GM23248 (cell line): ENCODE measurements around the gene DIO2. TPM values are rescaled to one million over a fixed set of nuclear protein-coding genes. Genes with fewer than 3 reads are reported as not detected.
A peak's percentile ranks its signal among the peaks of the same experiment; 100 is the strongest.

Experiments used
- DNase-seq: peaks from one replicate; pipeline ENCODE4 v3.0.0-alpha.2; 2015
- H2AFZ ChIP-seq: fragments of 200-600 bp; sonication (generic); 2 replicates; pipeline ENCODE4 v1.6.1; 2016; ENCODE audit warnings: antibody characterized with exemption
- H3F3A ChIP-seq: fragments of 200-600 bp; sonication (generic); 2 replicates; pipeline ENCODE4 v1.6.1; 2016; ENCODE audit warnings: mild to moderate bottlenecking, antibody characterized with exemption, mixed run types; ENCODE audit not compliant: insufficient read depth
- H3K27ac ChIP-seq: fragments of 200-600 bp; sonication (generic); 2 replicates; pipeline ENCODE4 v1.5.1; 2016; ENCODE audit warnings: mild to moderate bottlenecking
- H3K27me3 ChIP-seq: fragments of 200-600 bp; sonication (generic); replicated peaks from 2 replicates; pipeline ENCODE4 v1.6.1; 2016; ENCODE audit warnings: mild to moderate bottlenecking; ENCODE audit not compliant: insufficient read depth
- H3K36me3 ChIP-seq: fragments of 200-600 bp; sonication (generic); 2 replicates; pipeline ENCODE4 v1.6.1; 2016; ENCODE audit warnings: low read depth, mild to moderate bottlenecking
- H3K4me1 ChIP-seq: fragments of 200-600 bp; sonication (generic); 2 replicates; pipeline ENCODE4 v1.6.1; 2016; ENCODE audit warnings: mild to moderate bottlenecking; ENCODE audit not compliant: insufficient read depth
- H3K4me2 ChIP-seq: fragments of 200-600 bp; sonication (generic); one replicate; pipeline ENCODE4 v1.6.1; 2016; ENCODE audit warnings: mild to moderate bottlenecking; ENCODE audit not compliant: unreplicated experiment
- H3K4me3 ChIP-seq: fragments of 200-600 bp; sonication (generic); 2 replicates; pipeline ENCODE4 v1.5.1; 2016; ENCODE audit warnings: mild to moderate bottlenecking
- H3K79me2 ChIP-seq: fragments of 200-600 bp; sonication (generic); 2 replicates; pipeline ENCODE4 v1.6.1; 2016; ENCODE audit warnings: mild to moderate bottlenecking; ENCODE audit not compliant: insufficient read depth
- H3K9ac ChIP-seq: fragments of 200-600 bp; sonication (generic); 2 replicates; pipeline ENCODE4 v1.6.1; 2016; ENCODE audit warnings: mild to moderate bottlenecking
- H3K9me2 ChIP-seq: fragments of 200-600 bp; sonication (generic); 2 replicates; pipeline ENCODE4 v1.6.1; 2016; ENCODE audit warnings: mixed run types, mild to moderate bottlenecking, moderate library complexity; ENCODE audit not compliant: insufficient read depth
- H3K9me3 ChIP-seq: fragments of 200-600 bp; sonication (generic); one replicate; pipeline ENCODE4 v1.6.1; 2017; ENCODE audit warnings: low read depth
- H4K20me1 ChIP-seq: fragments of 200-600 bp; sonication (generic); 2 replicates; pipeline ENCODE4 v1.6.0; 2016; ENCODE audit not compliant: insufficient read depth
- EZH2 ChIP-seq: fragments of 200-600 bp; sonication (generic); IDR thresholded peaks from 2 replicates; pipeline ENCODE4 v1.6.1; 2018; ENCODE audit warnings: antibody characterized with exemption, mild to moderate bottlenecking; ENCODE audit not compliant: insufficient read depth, poor library complexity, severe bottlenecking
- EZH2phosphoT487 ChIP-seq: fragments of 200-600 bp; sonication (generic); IDR thresholded peaks from 2 replicates; pipeline ENCODE4 v1.6.1; 2018; ENCODE audit warnings: antibody characterized with exemption, moderate library complexity, mild to moderate bottlenecking, low read depth; ENCODE audit not compliant: insufficient read depth
- WGBS, 2 experiments: methylation state at CpG; one replicate each; pipeline ENCODE4 v1.1.6; 2015 to 2017; ENCODE audit warnings: low lambda C conversion rate in 2 of 2, low coverage in 1 of 2; ENCODE audit errors: missing lambda C conversion rate in 2 of 2; 5-methylcytosine and 5-hydroxymethylcytosine counted together
- in situ Hi-C: fragments of 300-500 bp; cut with MboI; formaldehyde crosslinking; loops from 2 replicates; pipeline ENCODE4 v1.15.0; 2020
- polyA plus RNA-seq: library from polyadenylated mRNA; unstranded; fragments of >200 nt; fragmentation: Nextera tagmentation; extraction: Ambion mirVana; gene quantifications from 2 replicates; pipeline ENCODE4 v1.2.1, GENCODE V29; 2016
- total RNA-seq: library from RNA; depleted of rRNA; stranded (reverse); fragments of >200 nt; shearing (Covaris generic); gene quantifications from 2 replicates; pipeline ENCODE4 v1.2.3, GENCODE V29; 2014

The DIO2 gene
- total and polyA plus RNA-seq, 2 experiments from 2014 or later, result 29.6 to 45.4 TPM

DNA sequence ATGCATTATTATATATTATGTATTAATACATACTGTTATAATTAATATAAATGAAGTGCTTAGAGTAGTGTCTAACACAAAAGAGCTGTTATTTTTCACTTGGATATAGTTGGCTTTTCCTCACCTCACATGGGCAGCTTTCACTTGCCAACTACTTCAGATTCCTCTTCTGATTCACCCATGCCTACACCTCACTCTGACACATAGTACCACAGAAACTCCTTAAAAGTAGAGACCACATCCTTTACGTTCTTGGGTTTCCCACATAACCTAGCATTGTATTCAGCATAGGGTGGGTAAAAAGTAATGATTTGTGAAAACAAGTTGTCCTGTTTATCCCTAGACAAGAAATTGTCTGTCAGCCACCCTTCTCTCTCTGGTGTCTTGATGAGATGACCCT, 61.0 kb downstream of the DIO2 start:
- Histone ChIP-seq H2AFZ (no peak overlapping the region), H4K20me1 (no peaks in the 10 kb centered on the region), H3K36me3 (no peaks in the 10 kb centered on the region), H3K27me3 (no peaks in the 10 kb centered on the region), H3F3A (no peaks in the 10 kb centered on the region), H3K4me2 (no peak overlapping the region), H3K79me2 (no peaks in the 10 kb centered on the region), H3K4me1 (no peaks in the 10 kb centered on the region), H3K9ac (no peak overlapping the region), H3K9me3 (no peaks in the 10 kb centered on the region), H3K9me2 (no peaks in the 10 kb centered on the region), H3K27ac (no peak overlapping the region), H3K4me3 (no peak overlapping the region)
- TF ChIP-seq EZH2 (no peak), EZH2phosphoT487 (no peak)
- in situ Hi-C loops, result no loop called here
- WGBS, 2 experiments, result 41 to 58% methylated on average over 1 of the region's 1 CpG
- peak; percentile 34 for DNase-seq
